Osteoblast (primary cell): ENCODE measurements around the gene FMN1. TPM values are rescaled to one million over a fixed set of nuclear protein-coding genes. Genes with fewer than 3 reads are reported as not detected.

Experiments used
- DNase-seq: peaks from one replicate; pipeline ENCODE4 v3.0.0; 2011; ENCODE audit warnings: low spot score, mixed read lengths; ENCODE audit not compliant: insufficient read length; ENCODE audit errors: missing footprints
- H2AFZ ChIP-seq: 2 replicates; pipeline ENCODE4 v1.6.0; 2011; ENCODE audit warnings: mild to moderate bottlenecking, low read length
- H3K27ac ChIP-seq: 2 replicates; pipeline ENCODE4 v1.5.1; 2011; ENCODE audit warnings: mild to moderate bottlenecking, low read depth, low read length, moderate library complexity
- H3K27me3 ChIP-seq: 2 replicates; pipeline ENCODE4 v1.6.0; 2012; ENCODE audit warnings: mild to moderate bottlenecking, control low read depth, inconsistent platforms, low read length, moderate library complexity; ENCODE audit not compliant: insufficient read depth
- H3K36me3 ChIP-seq: 2 replicates; pipeline ENCODE4 v1.5.1; 2011; ENCODE audit warnings: mild to moderate bottlenecking, low read length, control low read depth, moderate library complexity; ENCODE audit not compliant: insufficient read depth
- H3K4me1 ChIP-seq: 2 replicates; pipeline ENCODE4 v1.5.1; 2011; ENCODE audit warnings: mild to moderate bottlenecking, low read length, control low read depth, moderate library complexity; ENCODE audit not compliant: insufficient read depth
- H3K4me2 ChIP-seq: 2 replicates; pipeline ENCODE4 v1.6.0; 2011; ENCODE audit warnings: mild to moderate bottlenecking, low read length; ENCODE audit not compliant: insufficient read depth
- H3K4me3 ChIP-seq: fragments of 200-600 bp; sonication (generic); 3 replicates; pipeline ENCODE4 v1.5.1; 2012; ENCODE audit warnings: mild to moderate bottlenecking, low read length, inconsistent platforms; ENCODE audit not compliant: insufficient read depth
- H3K79me2 ChIP-seq: 2 replicates; pipeline ENCODE4 v1.6.0; 2012; ENCODE audit warnings: mild to moderate bottlenecking, low read length, control low read depth, inconsistent platforms; ENCODE audit not compliant: insufficient read depth
- H3K9me3 ChIP-seq: 2 replicates; pipeline ENCODE4 v1.5.1; 2011; ENCODE audit warnings: low read depth, low read length, control low read depth
- H4K20me1 ChIP-seq: 2 replicates; pipeline ENCODE4 v1.6.0; 2012; ENCODE audit warnings: mild to moderate bottlenecking, low read length, control low read depth; ENCODE audit not compliant: insufficient read depth
- total RNA-seq: library from RNA; depleted of rRNA; stranded (reverse); fragments of >200 nt; gene quantifications from 2 replicates; pipeline ENCODE4 v1.2.3, GENCODE V29; 2012
- TF ChIP-seq, protein P1 (sequence below): IDR thresholded peaks from 2 replicates; pipeline ENCODE4 v1.5.1; 2011; ENCODE audit warnings: mild to moderate bottlenecking, low read depth, low read length, moderate library complexity; ENCODE audit errors: extremely low read depth

Gene FMN1
- total RNA-seq, 1 donor, result 9.0 TPM

DNA sequence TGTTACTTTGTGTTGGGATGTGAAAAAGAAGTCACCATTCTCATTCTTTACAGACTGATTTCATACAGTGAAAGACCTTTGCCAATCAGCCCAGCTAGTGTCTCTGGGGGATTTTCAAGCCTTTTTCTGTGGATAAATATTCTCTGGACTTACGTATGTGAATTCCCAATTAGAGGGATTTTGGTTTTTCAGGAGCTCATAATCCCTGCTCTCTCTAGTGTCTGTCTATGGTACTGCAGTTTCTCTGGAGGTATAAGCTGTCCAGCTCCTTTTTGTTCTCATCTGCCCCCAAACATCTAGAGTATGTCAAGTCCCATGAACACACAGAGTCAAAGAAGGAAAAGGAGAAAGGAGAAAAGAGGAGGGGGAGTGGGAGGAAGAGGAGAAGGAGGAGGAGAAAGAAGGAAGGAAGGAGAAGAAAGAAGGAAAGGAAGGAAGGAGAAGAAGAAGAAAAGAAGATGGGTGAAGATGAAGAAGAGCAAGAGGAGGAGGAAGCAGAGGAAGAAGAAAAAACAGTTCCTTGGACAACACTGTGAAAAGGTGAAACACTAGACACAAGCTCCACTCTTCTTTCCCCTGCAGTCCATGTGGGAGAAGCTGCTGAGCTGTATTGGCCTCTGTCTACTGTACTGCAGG, 258.1 kb downstream of the FMN1 start:
- no peak overlapping the region for H3K4me2 ChIP-seq
- H3K79me2 ChIP-seq, result peaks cover 5% of the 10 kb centered on the region
- H3K36me3 ChIP-seq, result no peaks in the 10 kb centered on the region
- no peak for DNase-seq
- no peak overlapping the region for H2AFZ ChIP-seq
- TF ChIP-seq, protein P1, sequence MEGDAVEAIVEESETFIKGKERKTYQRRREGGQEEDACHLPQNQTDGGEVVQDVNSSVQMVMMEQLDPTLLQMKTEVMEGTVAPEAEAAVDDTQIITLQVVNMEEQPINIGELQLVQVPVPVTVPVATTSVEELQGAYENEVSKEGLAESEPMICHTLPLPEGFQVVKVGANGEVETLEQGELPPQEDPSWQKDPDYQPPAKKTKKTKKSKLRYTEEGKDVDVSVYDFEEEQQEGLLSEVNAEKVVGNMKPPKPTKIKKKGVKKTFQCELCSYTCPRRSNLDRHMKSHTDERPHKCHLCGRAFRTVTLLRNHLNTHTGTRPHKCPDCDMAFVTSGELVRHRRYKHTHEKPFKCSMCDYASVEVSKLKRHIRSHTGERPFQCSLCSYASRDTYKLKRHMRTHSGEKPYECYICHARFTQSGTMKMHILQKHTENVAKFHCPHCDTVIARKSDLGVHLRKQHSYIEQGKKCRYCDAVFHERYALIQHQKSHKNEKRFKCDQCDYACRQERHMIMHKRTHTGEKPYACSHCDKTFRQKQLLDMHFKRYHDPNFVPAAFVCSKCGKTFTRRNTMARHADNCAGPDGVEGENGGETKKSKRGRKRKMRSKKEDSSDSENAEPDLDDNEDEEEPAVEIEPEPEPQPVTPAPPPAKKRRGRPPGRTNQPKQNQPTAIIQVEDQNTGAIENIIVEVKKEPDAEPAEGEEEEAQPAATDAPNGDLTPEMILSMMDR, result peak; percentile 64
- no peak overlapping the region for H3K4me3 ChIP-seq
- H3K9me3 ChIP-seq, result no peaks in the 10 kb centered on the region
- H3K4me1 ChIP-seq, result peaks cover 6% of the 10 kb centered on the region
- H4K20me1 ChIP-seq, result no peaks in the 10 kb centered on the region
- peak overlapping the region; percentile 34 for H3K27ac ChIP-seq
- H3K27me3 ChIP-seq, result no peaks in the 10 kb centered on the region

DNA sequence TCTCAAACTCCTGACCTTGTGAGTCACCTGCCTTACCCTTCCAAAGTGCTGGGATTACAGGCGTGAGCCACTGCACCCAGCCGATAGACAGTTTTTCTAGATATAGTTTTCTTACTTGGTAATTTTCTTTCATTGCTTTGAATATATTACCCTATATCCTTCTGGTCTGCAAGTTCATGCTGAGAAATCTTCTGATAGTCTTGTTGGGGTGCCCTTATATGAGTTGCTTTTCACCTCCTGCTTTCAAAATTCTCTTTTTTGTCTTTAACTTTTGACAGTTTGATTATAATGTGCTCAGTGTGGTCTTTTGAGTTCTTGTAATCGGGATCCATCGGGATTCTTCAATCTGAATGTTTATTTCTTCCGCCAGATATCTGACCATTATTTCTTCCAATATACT, 259.4 kb downstream of the FMN1 start:
- Histone ChIP-seq H3K4me2 (no peak overlapping the region), H3K27me3 (no peaks in the 10 kb centered on the region), H3K27ac (no peak overlapping the region)

DNA sequence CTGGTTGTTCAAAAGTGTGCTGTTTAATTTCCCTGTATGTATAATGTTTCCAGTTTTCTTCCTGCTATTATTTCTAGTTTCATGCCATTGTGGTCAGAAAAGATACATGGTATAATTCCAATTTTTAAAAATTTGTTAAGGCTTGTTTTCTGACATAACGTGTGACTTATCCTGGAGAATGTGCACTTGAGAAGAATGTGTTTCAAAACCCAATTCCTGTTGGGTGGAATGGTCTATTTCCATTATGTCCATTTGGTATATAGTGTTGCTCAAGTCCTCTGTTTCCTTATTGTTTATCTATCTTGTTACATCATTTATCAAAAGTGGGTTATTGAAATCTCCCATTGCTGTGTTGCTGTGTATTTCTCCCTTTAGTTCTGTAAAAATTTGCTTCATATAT, 261.3 kb downstream of the FMN1 start:
- DNase-seq, result no peak
- Histone ChIP-seq H3K79me2 (no peaks in the 10 kb centered on the region), H3K9me3 (no peaks in the 10 kb centered on the region), H2AFZ (no peak overlapping the region), H3K27me3 (no peaks in the 10 kb centered on the region), H3K4me1 (peaks cover 9% of the 10 kb centered on the region), H3K4me2 (no peak overlapping the region), H4K20me1 (no peaks in the 10 kb centered on the region), H3K36me3 (no peaks in the 10 kb centered on the region), H3K4me3 (no peak overlapping the region), H3K27ac (no peak overlapping the region)
- TF ChIP-seq, protein P1, result no peak

More for the DNA sequence above, 259.4 kb downstream of the FMN1 start:
- Histone ChIP-seq H3K9me3 (no peaks in the 10 kb centered on the region), H3K4me1 (peaks cover 6% of the 10 kb centered on the region), H4K20me1 (no peaks in the 10 kb centered on the region), H3K36me3 (no peaks in the 10 kb centered on the region), H2AFZ (no peak overlapping the region), H3K79me2 (peaks cover 3% of the 10 kb centered on the region), H3K4me3 (no peak overlapping the region)
- TF ChIP-seq, protein P1, result no peak
- no peak for DNase-seq

DNA sequence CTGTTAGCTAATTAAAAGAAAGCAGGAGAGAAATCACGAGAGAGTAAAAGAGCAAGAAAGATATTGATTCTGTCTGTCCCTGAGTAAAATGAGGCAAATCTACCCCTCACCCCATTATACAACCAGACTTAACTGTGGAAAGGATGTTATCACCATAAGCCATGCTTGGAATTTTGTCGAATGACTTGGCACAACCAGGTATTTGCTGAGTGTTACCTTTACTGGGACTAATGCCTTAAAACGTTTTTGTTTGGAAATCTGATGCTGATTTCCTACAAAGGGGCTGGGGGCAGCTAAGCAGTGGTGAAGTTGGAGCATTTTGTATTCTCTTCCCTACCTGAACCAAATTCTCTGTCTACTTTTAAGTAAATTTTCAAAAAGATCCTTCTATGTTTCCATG, 265.6 kb downstream of the FMN1 start:
- no peaks in the 10 kb centered on the region for H3K79me2 ChIP-seq
- H3K36me3 ChIP-seq, result no peaks in the 10 kb centered on the region
- no peak overlapping the region for H3K27ac ChIP-seq
- H3K4me1 ChIP-seq, result peaks cover 3% of the 10 kb centered on the region
- no peak overlapping the region for H3K4me3 ChIP-seq
- H3K27me3 ChIP-seq, result no peaks in the 10 kb centered on the region
- DNase-seq, result no peak
- no peaks in the 10 kb centered on the region for H4K20me1 ChIP-seq
- TF ChIP-seq, protein P1, result no peak
- no peaks in the 10 kb centered on the region for H3K9me3 ChIP-seq
- H2AFZ ChIP-seq, result no peak overlapping the region
- no peak overlapping the region for H3K4me2 ChIP-seq
